Prostate gland (tissue), 2 donors: ENCODE data around the gene DNAH10. TPM values are rescaled to one million over a fixed set of nuclear protein-coding genes. Genes with fewer than 3 reads are reported as not detected.

ENCODE experiments used
- DNase-seq: peaks from one replicate; pipeline ENCODE4 v3.0.0-alpha.2; 2019; ENCODE audit warnings: low spot score
- H3K27ac ChIP-seq, 2 donors: fragments of 200-600 bp; sonication (generic); 2 replicates each; pipeline ENCODE4 v1.5.1; 2017 to 2019
- H3K27me3 ChIP-seq: fragments of 200-600 bp; sonication (generic); replicated peaks from 2 replicates; pipeline ENCODE4 v1.5.1; 2019; ENCODE audit not compliant: insufficient read depth
- H3K36me3 ChIP-seq, 2 donors: fragments of 200-600 bp; sonication (generic); 1 replicate in 1 of 2; 2 replicates in 1 of 2; pipeline versions ENCODE4 v1.5.1 to v1.8.1; 2017 to 2019
- H3K4me1 ChIP-seq: fragments of 200-600 bp; sonication (generic); replicated peaks from 2 replicates; pipeline ENCODE4 v1.5.1; 2019
- H3K4me3 ChIP-seq, 2 donors: fragments of 200-600 bp; sonication (generic); 2 replicates each; pipeline ENCODE4 v1.5.1; 2017 to 2019
- H3K9me3 ChIP-seq: fragments of 200-600 bp; sonication (generic); 2 replicates; pipeline ENCODE4 v1.5.1; 2017
- CTCF ChIP-seq, 4 experiments: fragments of 200-600 bp in 2 of 4; fragments of 450-650 bp in 2 of 4; sonication (generic) in 2 of 4; IDR thresholded peaks; 1 replicate in 3 of 4; 2 replicates in 1 of 4; pipeline ENCODE4 v1.5.1; 2016 to 2019; ENCODE audit warnings: antibody characterized with exemption in 4 of 4, mild to moderate bottlenecking in 2 of 4, moderate library complexity in 2 of 4
- POLR2A ChIP-seq: fragments of 450-650 bp; IDR thresholded peaks from one replicate; pipeline ENCODE4 v1.6.1; 2016; ENCODE audit warnings: antibody characterized with exemption, mild to moderate bottlenecking
- POLR2AphosphoS5 ChIP-seq: sonication (generic); formaldehyde crosslinking; IDR thresholded peaks from one replicate; pipeline ENCODE4 v1.6.1; 2017; ENCODE audit warnings: antibody characterized with exemption
- WGBS: methylation state at CpG from one replicate; pipeline ENCODE4 v1.1.5; 2018; 5-methylcytosine and 5-hydroxymethylcytosine counted together
- intact Hi-C: fragments of 100-400 bp; cut with DNase I; formaldehyde crosslinking; loops from one replicate; pipeline ENCODE4 v1.14.2; 2022
- total RNA-seq, 2 donors: library from RNA; depleted of rRNA; stranded (reverse); fragments of >200 nt; gene quantifications; one replicate each; pipeline ENCODE4 v1.1.0, GENCODE V29; 2016

The DNAH10 gene
- total RNA-seq, 2 donors from 2014 or later: 0.68 to 7.9 TPM

GRCh38 chr12:123853396-123854070 lies 91.4 kb downstream of the DNAH10 start:
- H3K4me1 ChIP-seq: no peaks in the 10 kb centered on the region
- no peak for TF ChIP-seq POLR2A
- TF ChIP-seq POLR2AphosphoS5: no peak
- no peak for TF ChIP-seq CTCF (IDR thresholded peaks at IDR 0.05)
- no peak for DNase-seq
- no peaks in the 10 kb centered on the region for H3K9me3 ChIP-seq
- H3K4me3 ChIP-seq: no peak overlapping the region
- WGBS: 90% methylated on average over 28 of the region's 28 CpGs
- H3K36me3 ChIP-seq: no peaks in the 10 kb centered on the region
- intact Hi-C loops: no loop called here
- no peak overlapping the region for H3K27ac ChIP-seq
- H3K27me3 ChIP-seq: no peaks in the 10 kb centered on the region

- DNase-seq: no peak
- H3K27ac ChIP-seq: no peak overlapping the region
- TF ChIP-seq POLR2AphosphoS5: no peak
- TF ChIP-seq POLR2A: no peak
- no peak for TF ChIP-seq CTCF (IDR thresholded peaks at IDR 0.05)
- intact Hi-C loops: no loop called here
- WGBS: 74% methylated on average over 7 of the region's 7 CpGs
- H3K36me3 ChIP-seq: no peaks in the 10 kb centered on the region
- no peak overlapping the region for H3K4me3 ChIP-seq
- H3K27me3 ChIP-seq: no peaks in the 10 kb centered on the region
- no peaks in the 10 kb centered on the region for H3K4me1 ChIP-seq
- no peaks in the 10 kb centered on the region for H3K9me3 ChIP-seq
Measured at GRCh38 chr12:123854232-123854631, 92.1 kb downstream of the DNAH10 start.

- Histone ChIP-seq H3K9me3 (no peaks in the 10 kb centered on the region), H3K27me3 (no peaks in the 10 kb centered on the region), H3K36me3 (no peaks in the 10 kb centered on the region), H3K27ac (no peak overlapping the region), H3K4me1 (no peaks in the 10 kb centered on the region), H3K4me3 (no peak overlapping the region)
- no peak for DNase-seq
- 44% methylated on average over 6 of the region's 6 CpGs for WGBS
- intact Hi-C loops: no loop called here
- TF ChIP-seq CTCF (IDR thresholded peaks at IDR 0.05): no peak
- TF ChIP-seq POLR2A: no peak
- no peak for TF ChIP-seq POLR2AphosphoS5
Measured at GRCh38 chr12:123854918-123855317, 92.8 kb downstream of the DNAH10 start.

- Histone ChIP-seq H3K4me1 (no peaks in the 10 kb centered on the region), H3K4me3 (no peak overlapping the region), H3K9me3 (no peaks in the 10 kb centered on the region), H3K27ac (no peak overlapping the region), H3K27me3 (no peaks in the 10 kb centered on the region), H3K36me3 (no peaks in the 10 kb centered on the region)
- intact Hi-C loops: no loop called here
- DNase-seq: no peak
- TF ChIP-seq POLR2AphosphoS5: no peak
- no peak for TF ChIP-seq CTCF (IDR thresholded peaks at IDR 0.05)
- TF ChIP-seq POLR2A: no peak
- WGBS: 91% methylated on average over 1 of the region's 1 CpG
Measured at GRCh38 chr12:123856681-123857080, 94.6 kb downstream of the DNAH10 start.

GRCh38 chr12:123858176-123858575 lies 96.1 kb downstream of the DNAH10 start:
- intact Hi-C loops: no loop called here
- Histone ChIP-seq H3K4me3 (no peak overlapping the region), H3K9me3 (no peaks in the 10 kb centered on the region), H3K4me1 (no peaks in the 10 kb centered on the region), H3K27me3 (no peaks in the 10 kb centered on the region), H3K36me3 (no peaks in the 10 kb centered on the region), H3K27ac (no peak overlapping the region)
- 87% methylated on average over 9 of the region's 9 CpGs for WGBS
- no peak for DNase-seq
- TF ChIP-seq CTCF (IDR thresholded peaks at IDR 0.05) (no peak), POLR2AphosphoS5 (no peak), POLR2A (no peak)
